ENCODE results near the gene ERMP1.

Gene ERMP1

GRCh38 chr9:5778805-5779204, 54.1 kb downstream of the ERMP1 start:
- DNase-seq (ENCODE audit: low spot score): no peak

DNA sequence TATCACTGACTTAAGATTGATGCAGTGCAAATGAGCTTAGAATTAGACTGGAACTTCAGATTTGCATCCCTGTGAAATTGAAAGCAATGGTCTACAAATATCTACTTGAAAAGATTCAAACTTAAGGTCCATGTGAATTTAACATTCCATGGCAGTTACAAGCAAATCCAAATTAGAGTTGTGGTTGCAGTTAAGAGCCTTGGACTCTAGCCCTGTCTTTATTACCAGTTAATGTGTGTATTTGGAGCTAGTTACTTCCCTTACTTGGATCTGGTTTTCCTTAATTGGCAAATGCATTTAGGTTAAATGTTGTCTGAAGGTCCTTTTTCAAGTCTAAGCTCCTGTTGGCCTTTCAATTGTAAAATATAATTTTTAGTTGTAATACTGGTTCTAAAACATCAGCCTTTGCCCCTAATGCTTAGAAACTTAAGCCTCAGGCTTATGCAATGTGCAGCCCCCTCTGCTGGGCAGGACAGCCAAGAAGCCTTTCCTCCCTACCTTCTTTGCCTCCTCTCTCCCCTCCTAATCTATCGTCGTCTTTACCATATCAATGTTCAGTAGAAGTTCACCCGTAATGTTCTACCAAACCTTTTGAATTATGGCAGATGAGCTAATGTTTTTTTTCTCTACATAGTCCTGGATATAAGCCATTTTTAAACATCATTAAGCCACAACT, 59.5 kb downstream of the ERMP1 start:
- DNase-seq (ENCODE audit: low spot score): no peak

GRCh38 chr9:5767968-5768932, 64.7 kb downstream of the ERMP1 start:
- no peak for DNase-seq (ENCODE audit: low spot score)

- no peak for DNase-seq (ENCODE audit: low spot score)
Observed at GRCh38 chr9:5764130-5764868, 68.6 kb downstream of the ERMP1 start.

- DNase-seq (ENCODE audit: low spot score): no peak
Observed at GRCh38 chr9:5762421-5762820, 70.5 kb downstream of the ERMP1 start.

- no peak for DNase-seq (ENCODE audit: low spot score)
Observed at GRCh38 chr9:5760338-5760737, 72.6 kb downstream of the ERMP1 start.

GRCh38 chr9:5756633-5757032, 76.3 kb downstream of the ERMP1 start:
- DNase-seq (ENCODE audit: low spot score): no peak

- no peak for DNase-seq (ENCODE audit: low spot score)
Observed at GRCh38 chr9:5750569-5750968, 82.3 kb downstream of the ERMP1 start.

DNA sequence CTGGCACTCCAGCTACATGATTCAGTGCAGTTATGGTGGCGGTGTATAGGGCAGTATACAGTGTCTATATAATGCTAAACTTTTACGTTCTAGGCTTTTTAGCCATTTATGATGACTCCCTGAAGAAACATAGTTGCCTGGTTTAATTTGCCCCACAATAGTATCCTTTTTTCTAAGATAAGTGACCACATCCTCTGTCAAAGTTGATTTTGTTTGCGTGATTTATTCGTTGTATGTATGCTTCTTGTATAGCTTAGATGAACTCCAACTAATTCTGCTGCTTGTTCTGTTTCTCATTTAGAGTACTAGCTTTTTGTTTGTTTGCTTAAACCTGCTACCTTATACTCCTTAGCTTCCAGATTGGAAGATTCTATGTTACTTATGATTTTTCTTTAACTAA, 83.6 kb downstream of the ERMP1 start:
- DNase-seq (ENCODE audit: low spot score): no peak

DNA sequence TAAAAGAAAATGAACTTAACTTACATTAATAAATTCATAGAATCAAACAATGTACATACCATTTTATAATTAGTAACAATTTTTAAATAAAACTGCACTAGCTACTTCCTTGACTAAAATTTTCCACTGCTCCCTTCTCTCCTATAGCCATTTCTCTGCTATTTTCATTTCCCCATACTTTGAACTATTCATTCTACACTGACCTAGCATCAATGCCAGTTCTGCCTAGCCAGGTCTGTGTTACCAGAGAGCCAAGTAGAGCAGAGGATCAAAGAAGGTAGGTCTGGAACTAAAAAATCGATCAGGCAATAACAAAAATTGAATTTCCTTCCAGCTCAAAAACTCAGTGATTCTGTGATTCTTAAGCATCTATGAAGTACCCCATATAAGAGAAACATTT, 84.5 kb downstream of the ERMP1 start:
- DNase-seq (ENCODE audit: low spot score): no peak

DNA sequence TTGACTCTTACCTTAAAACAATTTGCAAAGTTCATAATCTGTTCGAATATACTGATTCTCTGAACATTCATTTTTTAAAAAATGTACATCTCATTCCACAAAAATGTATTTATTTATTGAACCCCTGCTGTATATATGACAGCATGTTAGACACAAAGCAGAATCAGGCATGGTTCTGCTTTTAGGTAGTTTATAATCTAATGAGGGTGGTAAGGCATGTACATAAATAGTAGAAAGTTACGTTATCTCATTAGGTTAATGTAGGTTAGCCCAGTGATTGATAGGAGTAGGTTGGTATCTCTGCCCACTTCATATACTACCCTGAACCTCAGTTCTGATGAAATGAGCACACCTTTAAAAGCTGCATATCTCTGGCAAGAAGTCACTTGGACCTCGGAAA, 89.8 kb downstream of the ERMP1 start:
- no peak for DNase-seq (ENCODE audit: low spot score)

- DNase-seq (ENCODE audit: low spot score): no peak
Observed at GRCh38 chr9:5736563-5737346, 96.2 kb downstream of the ERMP1 start.

GRCh38 chr9:5735072-5735471, 97.8 kb downstream of the ERMP1 start:
- DNase-seq (ENCODE audit: low spot score): no peak
